Muscle of leg (tissue), 16 donors: ENCODE results near the gene FAM98B. TPM values are rescaled to one million over a fixed set of nuclear protein-coding genes. Genes with fewer than 3 reads are reported as not detected.

Source experiments
- DNase-seq: peaks from one replicate; pipeline ENCODE4 v3.0.0; 2013
- H3K27ac ChIP-seq: one replicate; pipeline ENCODE4 v1.5.1; 2013; ENCODE audit warnings: mild to moderate bottlenecking, low read length, control low read depth
- H3K27me3 ChIP-seq: one replicate; pipeline ENCODE4 v1.6.1; 2013; ENCODE audit warnings: low read length; ENCODE audit not compliant: control insufficient read depth, insufficient read depth
- H3K36me3 ChIP-seq: one replicate; pipeline ENCODE4 v1.6.1; 2013; ENCODE audit warnings: low read length; ENCODE audit not compliant: control insufficient read depth, insufficient read depth
- H3K4me1 ChIP-seq: one replicate; pipeline ENCODE4 v1.6.1; 2013; ENCODE audit warnings: low read length; ENCODE audit not compliant: control insufficient read depth, insufficient read depth
- H3K4me3 ChIP-seq: one replicate; pipeline ENCODE4 v1.5.1; 2013; ENCODE audit warnings: low read length, control low read depth
- H3K9me3 ChIP-seq: replicated peaks from 2 replicates; pipeline ENCODE4 v1.6.1; 2013; ENCODE audit warnings: low read depth, low read length; ENCODE audit not compliant: control insufficient read depth
- WGBS: methylation state at CpG from one replicate; pipeline ENCODE4 v1.1.5; 2013; ENCODE audit warnings: missing lambda C conversion rate; ENCODE audit not compliant: insufficient coverage; 5-methylcytosine and 5-hydroxymethylcytosine counted together
- long read RNA-seq, 11 donors: transcript quantifications; one replicate each; lab custom pipeline, GENCODE V29; 2026
- polyA plus RNA-seq, 8 donors: library from polyadenylated mRNA; unstranded; fragments of 120-200 nt; gene quantifications; one replicate each; pipeline versions ENCODE4 v1.2.1 to v1.2.3, GENCODE V29; 2013; ENCODE audit warnings: inconsistent platforms in 1 of 8, low replicate concordance in 1 of 8; ENCODE audit not compliant: insufficient read length in 8 of 8, insufficient read depth in 1 of 8
- total RNA-seq: library from RNA; stranded (reverse); fragments of 120-200 nt; gene quantifications from one replicate; pipeline ENCODE4 v1.2.4, GENCODE V29; 2013

Gene FAM98B
- 6.5 TPM for total RNA-seq
- polyA plus RNA-seq, result 10 to 100 TPM; 26.5 to 33.6 (median 28.6) TPM
- long read RNA-seq, donor 1, full-length matches to known transcripts, result 2 of 2 reads
- long read RNA-seq, donor 1, partial matches to known transcripts, result 0 of 2 reads
- long read RNA-seq, donor 1, other reads (novel, unspliced or antisense), result 0 of 2 reads
- long read RNA-seq, donor 2, result 0 reads
- long read RNA-seq, donor 3, full-length matches to known transcripts, result 2 of 2 reads
- long read RNA-seq, donor 3, partial matches to known transcripts, result 0 of 2 reads
- long read RNA-seq, donor 3, other reads (novel, unspliced or antisense), result 0 of 2 reads
- long read RNA-seq, donor 4, full-length matches to known transcripts, result 1 of 1 reads
- long read RNA-seq, donor 4, partial matches to known transcripts, result 0 of 1 reads
- long read RNA-seq, donor 4, other reads (novel, unspliced or antisense), result 0 of 1 reads
- long read RNA-seq, donor 5, full-length matches to known transcripts, result 5 of 10 reads
- long read RNA-seq, donor 5, partial matches to known transcripts, result 5 of 10 reads
- long read RNA-seq, donor 5, other reads (novel, unspliced or antisense), result 0 of 10 reads
- long read RNA-seq, donor 6, full-length matches to known transcripts, result 4 of 11 reads
- long read RNA-seq, donor 6, partial matches to known transcripts, result 7 of 11 reads
- long read RNA-seq, donor 6, other reads (novel, unspliced or antisense), result 0 of 11 reads
- long read RNA-seq, donor 7, full-length matches to known transcripts, result 5 of 5 reads
- long read RNA-seq, donor 7, partial matches to known transcripts, result 0 of 5 reads
- long read RNA-seq, donor 7, other reads (novel, unspliced or antisense), result 0 of 5 reads
- long read RNA-seq, donor 8, full-length matches to known transcripts, result 4 of 4 reads
- long read RNA-seq, donor 8, partial matches to known transcripts, result 0 of 4 reads
- long read RNA-seq, donor 8, other reads (novel, unspliced or antisense), result 0 of 4 reads
- long read RNA-seq, donor 9, full-length matches to known transcripts, result 4 of 4 reads
- long read RNA-seq, donor 9, partial matches to known transcripts, result 0 of 4 reads
- long read RNA-seq, donor 9, other reads (novel, unspliced or antisense), result 0 of 4 reads
- long read RNA-seq, donor 10, full-length matches to known transcripts, result 5 of 5 reads
- long read RNA-seq, donor 10, partial matches to known transcripts, result 0 of 5 reads
- long read RNA-seq, donor 10, other reads (novel, unspliced or antisense), result 0 of 5 reads
- long read RNA-seq, donor 11, full-length matches to known transcripts, result 6 of 16 reads
- long read RNA-seq, donor 11, partial matches to known transcripts, result 10 of 16 reads
- long read RNA-seq, donor 11, other reads (novel, unspliced or antisense), result 0 of 16 reads

- WGBS, result 1% methylated on average over 33 of the region's 49 CpGs
- peaks cover 3% of the 10 kb centered on the region for H3K4me1 ChIP-seq
These were observed at the start of gene FAM98B for GRCh38 chr15:38453971-38454695. Gene FAM98B, plus strand, starts transcription at chr15:38454127. Its CDS starts 35 bp downstream, at chr15:38454162.

GRCh38 chr15:38406436-38406835, 47.5 kb upstream of the FAM98B start:
- WGBS, result 20% methylated on average over 1 of the region's 7 CpGs
- no peaks in the 10 kb centered on the region for H3K27me3 ChIP-seq
- H3K36me3 ChIP-seq, result no peaks in the 10 kb centered on the region
- peak; percentile 30 for DNase-seq
- H3K9me3 ChIP-seq, result no peaks in the 10 kb centered on the region
- no peak overlapping the region for H3K4me3 ChIP-seq
- H3K27ac ChIP-seq, result no peak overlapping the region
- no peaks in the 10 kb centered on the region for H3K4me1 ChIP-seq

More at GRCh38 chr15:38453971-38454695, at the start of gene FAM98B:
- peak within 1 kb of the TSS; percentile 72 for H3K4me3 ChIP-seq
- peak; percentile 97 for DNase-seq
- H3K27ac ChIP-seq, result peak within 1 kb of the TSS; percentile 95
- H3K27me3 ChIP-seq, result no peaks in the 10 kb centered on the region
- H3K36me3 ChIP-seq, result peaks cover 2% of the 10 kb centered on the region
- H3K9me3 ChIP-seq, result no peaks in the 10 kb centered on the region

- no peak for DNase-seq
- Histone ChIP-seq H3K4me1 (no peaks in the 10 kb centered on the region), H3K27ac (no peak overlapping the region), H3K27me3 (no peaks in the 10 kb centered on the region), H3K9me3 (no peaks in the 10 kb centered on the region), H3K36me3 (no peaks in the 10 kb centered on the region), H3K4me3 (no peak overlapping the region)
- WGBS, result 63% methylated on average over 4 of the region's 4 CpGs
These were observed 45.4 kb upstream of the FAM98B start for GRCh38 chr15:38408576-38408975.

GRCh38 chr15:38411902-38412301, 42.0 kb upstream of the FAM98B start:
- no peaks in the 10 kb centered on the region for H3K36me3 ChIP-seq
- whole genome bisulfite sequencing, result no CpG with 5 or more reads among the region's 3 CpGs
- H3K27ac ChIP-seq, result peak overlapping the region; percentile 29
- H3K4me3 ChIP-seq, result no peak overlapping the region
- no peaks in the 10 kb centered on the region for H3K4me1 ChIP-seq
- no peaks in the 10 kb centered on the region for H3K9me3 ChIP-seq
- no peaks in the 10 kb centered on the region for H3K27me3 ChIP-seq
- DNase-seq, result peak; percentile 76

- WGBS, result no CpG with 5 or more reads among the region's 3 CpGs
- peak; percentile 23 for DNase-seq
- Histone ChIP-seq H3K4me1 (no peaks in the 10 kb centered on the region), H3K4me3 (no peak overlapping the region), H3K27me3 (no peaks in the 10 kb centered on the region), H3K27ac (peak overlapping the region; percentile 40), H3K36me3 (no peaks in the 10 kb centered on the region), H3K9me3 (no peaks in the 10 kb centered on the region)
These were observed 41.5 kb upstream of the FAM98B start for GRCh38 chr15:38412466-38412865.

- H3K4me1 ChIP-seq, result no peaks in the 10 kb centered on the region
- no peak overlapping the region for H3K27ac ChIP-seq
- no peaks in the 10 kb centered on the region for H3K9me3 ChIP-seq
- no peak overlapping the region for H3K4me3 ChIP-seq
- peak; percentile 87 for DNase-seq
- no peaks in the 10 kb centered on the region for H3K27me3 ChIP-seq
- no peaks in the 10 kb centered on the region for H3K36me3 ChIP-seq
These were observed 39.6 kb upstream of the FAM98B start for GRCh38 chr15:38414357-38414756.

- no peak overlapping the region for H3K4me3 ChIP-seq
- H3K27me3 ChIP-seq, result no peaks in the 10 kb centered on the region
- no peaks in the 10 kb centered on the region for H3K36me3 ChIP-seq
- H3K27ac ChIP-seq, result no peak overlapping the region
- DNase-seq, result no peak
- peaks cover 4% of the 10 kb centered on the region for H3K9me3 ChIP-seq
- WGBS, result 88% methylated on average over 1 of the region's 4 CpGs
- no peaks in the 10 kb centered on the region for H3K4me1 ChIP-seq
These were observed 32.7 kb upstream of the FAM98B start for GRCh38 chr15:38421069-38421690.

GRCh38 chr15:38424101-38424552, 29.8 kb upstream of the FAM98B start:
- Histone ChIP-seq H3K9me3 (peaks cover 4% of the 10 kb centered on the region), H3K36me3 (no peaks in the 10 kb centered on the region), H3K4me3 (no peak overlapping the region), H3K27ac (no peak overlapping the region), H3K4me1 (no peaks in the 10 kb centered on the region), H3K27me3 (no peaks in the 10 kb centered on the region)
- no peak for DNase-seq
- no CpG with 5 or more reads among the region's 4 CpGs for WGBS

GRCh38 chr15:38425269-38425668, 28.7 kb upstream of the FAM98B start:
- Histone ChIP-seq H3K9me3 (peaks cover 4% of the 10 kb centered on the region), H3K27me3 (no peaks in the 10 kb centered on the region), H3K4me1 (no peaks in the 10 kb centered on the region), H3K36me3 (no peaks in the 10 kb centered on the region), H3K27ac (no peak overlapping the region), H3K4me3 (no peak overlapping the region)
- DNase-seq, result no peak
- WGBS, result 88% methylated on average over 1 of the region's 1 CpG
